Measurements from ENCODE around the gene NCLN.
"Not testable (repeated sequence)": the region's sequence is repeated elsewhere in the genome, so short reads cannot be mapped to it uniquely, and the experiment has no call there.

The NCLN gene

GRCh38 chr19:3185461-3186159, at the start of gene NCLN:
Gene NCLN (plus strand): TSS chr19:3185930. CDS start chr19:3186031, 101 bp downstream.
- DNase-seq (ENCODE audit: extremely low read depth in 1 of 2, low read depth in 1 of 2), result peak; percentile 81 to 92

DNA sequence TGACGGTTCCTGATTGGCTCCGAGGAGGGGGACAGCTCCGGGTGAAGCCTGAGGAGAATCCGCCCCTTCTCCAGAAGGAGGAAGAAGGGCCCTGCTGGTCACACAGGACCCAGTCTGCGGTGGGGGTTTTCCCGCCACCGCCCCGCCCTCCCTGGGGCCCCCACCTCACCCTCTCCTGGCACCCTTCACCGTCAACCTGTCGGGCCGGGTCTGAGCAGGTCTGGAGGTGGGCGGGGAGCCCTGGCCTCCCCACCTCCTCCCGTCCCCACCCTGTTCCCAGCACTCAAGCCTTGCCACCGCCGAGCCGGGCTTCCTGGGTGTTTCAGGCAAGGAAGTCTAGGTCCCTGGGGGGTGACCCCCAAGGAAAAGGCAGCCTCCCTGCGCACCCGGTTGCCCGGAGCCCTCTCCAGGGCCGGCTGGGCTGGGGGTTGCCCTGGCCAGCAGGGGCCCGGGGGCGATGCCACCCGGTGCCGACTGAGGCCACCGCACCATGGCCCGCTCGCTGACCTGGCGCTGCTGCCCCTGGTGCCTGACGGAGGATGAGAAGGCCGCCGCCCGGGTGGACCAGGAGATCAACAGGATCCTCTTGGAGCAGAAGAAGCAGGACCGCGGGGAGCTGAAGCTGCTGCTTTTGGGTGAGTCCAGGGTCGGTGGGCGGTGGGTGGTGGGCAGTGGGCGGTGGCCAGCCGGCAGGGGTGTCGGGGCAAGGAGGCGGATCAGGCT, 49.6 kb upstream of the NCLN start, which contains the start of gene GNA15:
Gene GNA15 (plus strand): TSS at position 73 of the 723 bp plus-strand sequence. CDS start 418 bp downstream, at position 491.
- DNase-seq (ENCODE audit: extremely low read depth in 1 of 2, low read depth in 1 of 2), result no peak

GRCh38 chr19:3136684-3137055, 49.1 kb upstream of the NCLN start:
- no peak for DNase-seq (ENCODE audit: extremely low read depth in 1 of 2, low read depth in 1 of 2)

- no peak for DNase-seq (ENCODE audit: extremely low read depth in 1 of 2, low read depth in 1 of 2)
Observed at GRCh38 chr19:3137119-3137518, 48.6 kb upstream of the NCLN start.

GRCh38 chr19:3138268-3138667, 47.5 kb upstream of the NCLN start:
- DNase-seq (ENCODE audit: extremely low read depth in 1 of 2, low read depth in 1 of 2), result no peak

- DNase-seq (ENCODE audit: extremely low read depth in 1 of 2, low read depth in 1 of 2), result no peak
Observed at GRCh38 chr19:3140667-3141038, 45.1 kb upstream of the NCLN start.

DNA sequence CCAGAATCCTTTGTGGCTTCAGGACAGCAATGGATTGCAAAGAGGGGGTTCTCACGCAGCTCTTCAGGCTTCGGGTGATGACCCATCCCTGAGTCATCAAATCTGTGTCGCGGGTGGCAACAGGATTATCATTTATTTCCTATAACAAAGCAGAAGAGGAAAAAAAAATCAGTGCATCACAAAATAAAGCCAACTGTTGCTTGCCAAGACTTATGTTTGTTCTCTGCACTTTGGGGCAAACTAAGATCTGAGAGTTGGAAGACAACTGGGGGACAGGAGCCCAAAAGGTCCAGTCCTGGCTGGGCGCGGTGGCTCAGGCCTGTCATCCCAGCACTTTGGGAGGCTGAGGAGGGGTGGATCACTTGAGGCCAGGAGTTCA, 43.4 kb upstream of the NCLN start:
- DNase-seq (ENCODE audit: extremely low read depth in 1 of 2, low read depth in 1 of 2), result no peak

- no peak for DNase-seq (ENCODE audit: extremely low read depth in 1 of 2, low read depth in 1 of 2)
Observed at GRCh38 chr19:3142781-3143337, 42.9 kb upstream of the NCLN start.

- DNase-seq (ENCODE audit: extremely low read depth in 1 of 2, low read depth in 1 of 2), result no peak
Observed at GRCh38 chr19:3145909-3146676, 39.6 kb upstream of the NCLN start.

- DNase-seq (ENCODE audit: extremely low read depth in 1 of 2, low read depth in 1 of 2), result peak in 1 of 2 donors; percentile 54
Observed at GRCh38 chr19:3146677-3147100, 39.0 kb upstream of the NCLN start.

- DNase-seq (ENCODE audit: extremely low read depth in 1 of 2, low read depth in 1 of 2), result no peak
Observed at GRCh38 chr19:3148503-3148902, 37.2 kb upstream of the NCLN start.

GRCh38 chr19:3149089-3149488, 36.6 kb upstream of the NCLN start:
- DNase-seq (ENCODE audit: extremely low read depth in 1 of 2, low read depth in 1 of 2), result no peak

- no peak for DNase-seq (ENCODE audit: extremely low read depth in 1 of 2, low read depth in 1 of 2)
Observed at GRCh38 chr19:3149526-3150505, 35.9 kb upstream of the NCLN start.

GRCh38 chr19:3150739-3151329, 34.9 kb upstream of the NCLN start:
- no peak for DNase-seq (ENCODE audit: extremely low read depth in 1 of 2, low read depth in 1 of 2)

DNA sequence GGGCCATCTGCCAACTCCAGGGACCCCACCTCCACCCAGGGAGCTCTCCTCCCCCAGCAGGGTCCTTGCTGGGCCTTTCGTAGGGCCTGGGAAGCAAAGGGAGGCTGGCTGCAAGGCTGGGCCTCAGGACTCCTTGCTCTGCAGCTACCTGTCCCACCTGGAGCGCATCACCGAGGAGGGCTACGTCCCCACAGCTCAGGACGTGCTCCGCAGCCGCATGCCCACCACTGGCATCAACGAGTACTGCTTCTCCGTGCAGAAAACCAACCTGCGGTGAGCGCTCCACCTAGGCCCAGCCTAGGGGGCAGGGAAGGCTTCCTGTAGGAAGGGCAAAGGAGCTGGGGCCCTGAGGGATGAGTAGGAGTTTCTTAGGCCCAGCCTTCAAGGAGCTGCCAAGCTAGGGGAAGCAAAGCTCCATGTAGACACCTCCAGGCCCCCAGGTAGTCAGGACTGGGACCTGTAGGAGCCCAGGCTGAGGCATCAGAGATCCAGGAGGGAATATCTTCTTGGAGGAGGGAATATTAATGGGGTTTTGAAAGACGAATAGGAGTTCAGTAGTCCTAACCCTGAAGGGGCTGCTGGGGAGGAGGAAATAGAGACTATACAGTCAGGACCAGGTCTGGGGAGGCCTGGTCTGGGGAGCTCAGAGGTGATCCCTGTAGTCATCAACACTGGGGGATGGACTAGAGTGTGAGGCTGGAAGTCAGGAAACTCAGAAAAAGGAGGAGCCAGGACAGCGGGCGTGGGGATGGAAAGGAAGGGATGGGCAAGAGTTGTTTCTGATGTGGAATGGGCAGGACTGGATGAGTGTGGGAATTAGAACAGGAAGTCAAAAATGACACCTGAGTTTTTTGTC, 33.9 kb upstream of the NCLN start:
- no peak for DNase-seq (ENCODE audit: extremely low read depth in 1 of 2, low read depth in 1 of 2)

DNA sequence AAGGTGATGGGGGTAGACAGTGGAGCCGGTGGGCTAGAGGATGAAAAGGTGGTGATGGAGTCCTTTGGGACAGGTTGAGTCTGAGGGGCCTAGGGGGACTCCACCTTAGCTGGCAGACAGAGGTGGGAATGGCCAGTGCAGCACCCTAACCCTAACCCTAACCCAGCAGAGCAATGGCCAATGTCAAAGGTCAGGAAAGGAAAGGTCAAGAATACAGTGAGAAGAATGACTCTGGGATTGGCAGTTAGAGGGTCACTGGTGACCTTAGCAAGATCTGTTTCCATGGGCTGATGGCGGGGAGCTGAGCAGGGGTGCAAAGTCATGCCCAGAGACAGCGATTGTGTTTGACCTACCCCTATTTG, 33.3 kb upstream of the NCLN start:
- DNase-seq (ENCODE audit: extremely low read depth in 1 of 2, low read depth in 1 of 2), result no peak

DNA sequence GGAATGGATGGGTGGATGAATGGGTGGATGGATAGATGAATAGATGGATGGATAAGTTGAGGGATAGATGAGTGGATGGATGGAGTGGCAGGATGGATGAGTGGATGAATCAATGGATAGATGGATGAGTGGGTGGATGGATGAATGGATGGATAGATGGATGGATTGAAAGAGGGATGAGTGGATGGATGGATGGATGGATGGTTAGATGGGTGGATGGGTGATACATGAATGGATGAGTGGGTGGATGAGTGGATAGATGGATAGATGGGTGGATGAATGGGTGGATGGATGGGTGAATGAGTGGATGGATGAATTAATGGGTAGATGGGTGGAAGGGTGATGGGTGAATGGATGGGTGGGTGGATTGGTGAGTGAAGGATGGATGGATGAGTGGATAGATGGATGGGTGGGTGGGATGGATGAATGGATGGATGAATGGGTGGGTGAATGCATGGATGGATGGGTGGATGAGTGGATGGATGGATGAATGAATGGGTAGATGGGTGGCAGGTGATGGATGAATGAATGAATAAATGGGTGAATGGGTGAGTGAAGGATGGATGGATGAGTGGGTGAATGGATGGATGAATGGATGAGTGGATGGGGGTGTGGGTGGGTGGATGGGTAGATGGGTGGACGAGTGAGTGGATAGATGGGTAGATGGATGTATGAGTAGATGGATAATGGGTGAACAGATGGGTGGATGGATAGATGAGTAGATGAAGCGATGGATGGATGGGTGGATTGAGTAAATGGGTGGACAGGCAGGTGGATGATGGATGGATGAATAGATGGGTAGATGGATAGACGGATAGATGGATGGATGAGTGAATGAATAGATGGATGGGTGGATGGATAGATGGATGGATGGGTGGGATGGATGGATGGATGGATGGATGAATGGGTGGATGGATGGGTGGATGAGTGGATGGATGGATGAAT, 32.2 kb upstream of the NCLN start:
- DNase-seq (ENCODE audit: extremely low read depth in 1 of 2, low read depth in 1 of 2), result no peak

- DNase-seq (ENCODE audit: extremely low read depth in 1 of 2, low read depth in 1 of 2), result not testable (repeated sequence)
Observed at GRCh38 chr19:3154447-3154846, 31.3 kb upstream of the NCLN start.
